Heart left ventricle (tissue), 16 donors: Measurements from ENCODE around the gene S100A7A. TPM values are rescaled to one million over a fixed set of nuclear protein-coding genes. Genes with fewer than 3 reads are reported as not detected.

Source experiments
- ATAC-seq, 4 donors: fragments of 200-7000 bp; cut with Tn5 transposase; one replicate each; pipeline ENCODE4 v1.9.1; 2020 to 2022; ENCODE audit warnings: moderate library complexity in 4 of 4, mild to moderate bottlenecking in 3 of 4, moderate number of reproducible peaks in 1 of 4
- DNase-seq, 5 donors: peaks; one replicate each; pipeline ENCODE4 v3.0.0-alpha.2; 2020
- H3K27ac ChIP-seq, 12 donors: fragments of 200-600 bp; sonication (generic) in 4 of 12; one replicate each; pipeline versions ENCODE4 v1.5.0 to v1.8.0; 2016 to 2022; ENCODE audit warnings: mild to moderate bottlenecking in 2 of 12
- H3K27me3 ChIP-seq, 9 donors: fragments of 200-600 bp; sonication (generic) in 2 of 9; one replicate each; pipeline versions ENCODE4 v1.5.1 to v1.8.0; 2016 to 2022; ENCODE audit warnings: mild to moderate bottlenecking in 3 of 9
- H3K36me3 ChIP-seq, 9 donors: fragments of 200-600 bp; sonication (generic) in 2 of 9; one replicate each; pipeline versions ENCODE4 v1.5.0 to v1.8.0; 2018 to 2022; ENCODE audit warnings: mild to moderate bottlenecking in 2 of 9
- H3K4me1 ChIP-seq, 12 donors: fragments of 200-600 bp; sonication (generic) in 4 of 12; one replicate each; pipeline versions ENCODE4 v1.5.0 to v1.8.0; 2016 to 2022; ENCODE audit warnings: mild to moderate bottlenecking in 3 of 12
- H3K4me3 ChIP-seq, 12 donors: fragments of 200-600 bp; sonication (generic) in 4 of 12; one replicate each; pipeline versions ENCODE4 v1.5.0 to v1.8.0; 2017 to 2022; ENCODE audit warnings: mild to moderate bottlenecking in 9 of 12, moderate library complexity in 4 of 12
- H3K9me3 ChIP-seq, 12 donors: fragments of 200-600 bp; sonication (generic) in 4 of 12; one replicate each; pipeline versions ENCODE4 v1.5.0 to v1.8.0; 2016 to 2022; ENCODE audit warnings: mild to moderate bottlenecking in 1 of 12
- CTCF ChIP-seq, 12 donors: fragments of 200-600 bp; sonication (generic) in 4 of 12; IDR thresholded peaks; one replicate each; pipeline versions ENCODE4 v1.5.0 to v1.8.0; 2018 to 2022; ENCODE audit warnings: antibody characterized with exemption in 12 of 12, mild to moderate bottlenecking in 5 of 12
- POLR2A ChIP-seq, 2 donors: fragments of 450-650 bp; IDR thresholded peaks; one replicate each; pipeline ENCODE4 v1.6.1; 2017; ENCODE audit warnings: antibody characterized with exemption in 2 of 2, mild to moderate bottlenecking in 2 of 2, moderate library complexity in 2 of 2
- WGBS, 4 donors: extraction: QIAGEN DNeasy Blood & Tissue Kit in 2 of 4; methylation state at CpG; one replicate each; pipeline versions ENCODE4 v1.1.5 to v1.1.7; 2013 to 2018; 5-methylcytosine and 5-hydroxymethylcytosine counted together
- intact Hi-C, 10 donors: fragments of 100-400 bp; cut with DNase I; formaldehyde crosslinking; loops; one replicate each; pipeline versions ENCODE4 v1.11.1 to v1.14.2; 2022
- polyA plus RNA-seq, 2 donors: library from polyadenylated mRNA; stranded (reverse); fragments of 200-250 nt; gene quantifications; one replicate each; pipeline ENCODE4 v1.2.3, GENCODE V29; 2013
- total RNA-seq, 9 donors: library from RNA; depleted of rRNA in 2 of 9; stranded (reverse); fragments of >200 nt in 2 of 9; fragmentation: NEBNext Ultra II Directional in 3 of 9; extraction: Animal tissue kit (Norgen Biotek cat#: 25700) in 3 of 9; gene quantifications; one replicate each; pipeline versions ENCODE4 v1.1.0 to v1.2.4, GENCODE V29; 2016 to 2023
- donor health status: ischemic (EF 13 %, LVEDD 7.1; RV severe dilation, severe dysfunction).
- donor health status: healthy with polysubstance abuse.
- donor health status: DM: no; HTN: yes; CAD: no.
- donor health status: DM: no; HTN: no; CAD: no.
- donor health status: ischemic (EF 25% LVEDD 6.9; RV normal size, moderate dysfunction).
- donor health status: ischemic (EF 25% LVEDD 5.7; RV mildly dilated, moderate dysfunction).
- donor health status: healthy.
- donor health status: DM: yes; HTN: yes; CAD: no.
- donor health status: ischemic (EF 35%, LVEDD 5.7; RV mildly dilated, moderate dysfunction).
- donor health status: nonischemic (EF 11% LVEDD 7.7; RV severe dilation, severe dysfunction).
- donor health status: DM: yes; HTN: yes; CAD: no.
- donor health status: PGD.
- donor health status: ischemic (EF 29% LVEDD 5.4; RV normal size, mild dysfunction).
- donor health status: nonischemic (EF 23%, LVEDD 6.1; RV moderate dilation, normal function).

S100A7A gene
- total and polyA plus RNA-seq, 11 donors: not detected

GRCh38 chr1:153397051-153397923 is 19.0 kb upstream of the S100A7A start:
- H3K27me3 ChIP-seq: peaks cover 0 to 8% (median 0%) of the 10 kb centered on the region in 9 donors
- intact Hi-C loops: no loop called here
- H3K4me3 ChIP-seq: no peak overlapping the region
- TF ChIP-seq CTCF (IDR thresholded peaks at IDR 0.05): no peak
- no peak for TF ChIP-seq POLR2A (IDR thresholded peaks at IDR 0.05)
- H3K4me1 ChIP-seq: peaks cover 0 to 7% (median 0%) of the 10 kb centered on the region in 12 donors
- ATAC-seq (no peak), DNase-seq (no peak)
- H3K36me3 ChIP-seq: no peaks in the 10 kb centered on the region
- no peak overlapping the region for H3K27ac ChIP-seq
- no peaks in the 10 kb centered on the region for H3K9me3 ChIP-seq
- 74 to 88% (median 82%) methylated on average over 16 to 19 of the region's 19 CpGs for WGBS, 4 donors

- 79 to 87% (median 84%) methylated on average over 4 to 6 of the region's 6 CpGs for WGBS, 4 donors
Measured at GRCh38 chr1:153397924-153398651, 18.2 kb upstream of the S100A7A start.

GRCh38 chr1:153399401-153400055 is 16.8 kb upstream of the S100A7A start:
- ATAC-seq: no peak
- intact Hi-C loops: loop anchor here in 1 of 10 donors (10.0 kb wide), 1 partner anchor 45 kb away; the partner anchor contains the start of gene S100A9
- H3K27ac ChIP-seq: no peak overlapping the region
- no peak overlapping the region for H3K4me3 ChIP-seq
- peaks cover 0 to 14% (median 0%) of the 10 kb centered on the region in 9 donors for H3K27me3 ChIP-seq
- TF ChIP-seq CTCF (IDR thresholded peaks at IDR 0.05) (no peak), POLR2A (IDR thresholded peaks at IDR 0.05) (no peak)
- no peaks in the 10 kb centered on the region for H3K36me3 ChIP-seq
- 86 to 89% (median 89%) methylated on average over 7 of the region's 7 CpGs for WGBS, 4 donors
- no peaks in the 10 kb centered on the region for H3K9me3 ChIP-seq
- no peak for DNase-seq
- peaks cover 0 to 7% (median 0%) of the 10 kb centered on the region in 12 donors for H3K4me1 ChIP-seq

More at GRCh38 chr1:153397924-153398651, 18.2 kb upstream of the S100A7A start:
- ATAC-seq (no peak), DNase-seq (no peak)
- intact Hi-C loops: no loop called here
- H3K4me3 ChIP-seq: no peak overlapping the region
- H3K9me3 ChIP-seq: no peaks in the 10 kb centered on the region
- H3K36me3 ChIP-seq: no peaks in the 10 kb centered on the region
- peaks cover 0 to 8% (median 0%) of the 10 kb centered on the region in 9 donors for H3K27me3 ChIP-seq
- no peak overlapping the region for H3K27ac ChIP-seq
- TF ChIP-seq CTCF (IDR thresholded peaks at IDR 0.05): no peak
- TF ChIP-seq POLR2A (IDR thresholded peaks at IDR 0.05): no peak
- H3K4me1 ChIP-seq: peaks cover 0 to 7% (median 0%) of the 10 kb centered on the region in 12 donors
